Body of pancreas (tissue), 4 donors: ENCODE results near the gene RHOV.

Experiments used
- POLR2A ChIP-seq, 3 donors: fragments of 450-650 bp; IDR thresholded peaks; one replicate each; pipeline ENCODE4 v1.6.1; 2016; ENCODE audit warnings: antibody characterized with exemption in 3 of 3, mild to moderate bottlenecking in 2 of 3
- TF ChIP-seq, protein P1 (sequence below), 7 experiments: fragments of 450-650 bp in 4 of 7; fragments of 200-600 bp in 3 of 7; sonication (generic) in 3 of 7; IDR thresholded peaks; one replicate each; pipeline ENCODE4 v1.5.1; 2016 to 2019; ENCODE audit warnings: antibody characterized with exemption in 7 of 7

GRCh38 chr15:40843261-40843884, 30.7 kb downstream of the RHOV start:
- TF ChIP-seq, protein P1, sequence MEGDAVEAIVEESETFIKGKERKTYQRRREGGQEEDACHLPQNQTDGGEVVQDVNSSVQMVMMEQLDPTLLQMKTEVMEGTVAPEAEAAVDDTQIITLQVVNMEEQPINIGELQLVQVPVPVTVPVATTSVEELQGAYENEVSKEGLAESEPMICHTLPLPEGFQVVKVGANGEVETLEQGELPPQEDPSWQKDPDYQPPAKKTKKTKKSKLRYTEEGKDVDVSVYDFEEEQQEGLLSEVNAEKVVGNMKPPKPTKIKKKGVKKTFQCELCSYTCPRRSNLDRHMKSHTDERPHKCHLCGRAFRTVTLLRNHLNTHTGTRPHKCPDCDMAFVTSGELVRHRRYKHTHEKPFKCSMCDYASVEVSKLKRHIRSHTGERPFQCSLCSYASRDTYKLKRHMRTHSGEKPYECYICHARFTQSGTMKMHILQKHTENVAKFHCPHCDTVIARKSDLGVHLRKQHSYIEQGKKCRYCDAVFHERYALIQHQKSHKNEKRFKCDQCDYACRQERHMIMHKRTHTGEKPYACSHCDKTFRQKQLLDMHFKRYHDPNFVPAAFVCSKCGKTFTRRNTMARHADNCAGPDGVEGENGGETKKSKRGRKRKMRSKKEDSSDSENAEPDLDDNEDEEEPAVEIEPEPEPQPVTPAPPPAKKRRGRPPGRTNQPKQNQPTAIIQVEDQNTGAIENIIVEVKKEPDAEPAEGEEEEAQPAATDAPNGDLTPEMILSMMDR (IDR thresholded peaks at IDR 0.05) = no peak
- TF ChIP-seq POLR2A (IDR thresholded peaks at IDR 0.05) = no peak
